Heart left ventricle (tissue), 13 donors: ENCODE data around the gene XK.

ENCODE experiments used
- CTCF ChIP-seq, 12 donors: fragments of 200-600 bp; sonication (generic) in 4 of 12; IDR thresholded peaks; one replicate each; pipeline versions ENCODE4 v1.5.0 to v1.8.0; 2018 to 2022; ENCODE audit warnings: antibody characterized with exemption in 12 of 12, mild to moderate bottlenecking in 5 of 12
- POLR2A ChIP-seq, 2 donors: fragments of 450-650 bp; IDR thresholded peaks; one replicate each; pipeline ENCODE4 v1.6.1; 2017; ENCODE audit warnings: antibody characterized with exemption in 2 of 2, mild to moderate bottlenecking in 2 of 2, moderate library complexity in 2 of 2
- donor health status: ischemic (EF 13 %, LVEDD 7.1; RV severe dilation, severe dysfunction).
- donor health status: DM: no; HTN: yes; CAD: no.
- donor health status: DM: no; HTN: no; CAD: no.
- donor health status: ischemic (EF 25% LVEDD 6.9; RV normal size, moderate dysfunction).
- donor health status: ischemic (EF 25% LVEDD 5.7; RV mildly dilated, moderate dysfunction).
- donor health status: ischemic (EF 35%, LVEDD 5.7; RV mildly dilated, moderate dysfunction).
- donor health status: nonischemic (EF 11% LVEDD 7.7; RV severe dilation, severe dysfunction).
- donor health status: DM: yes; HTN: yes; CAD: no.
- donor health status: PGD.
- donor health status: ischemic (EF 29% LVEDD 5.4; RV normal size, mild dysfunction).
- donor health status: nonischemic (EF 23%, LVEDD 6.1; RV moderate dilation, normal function).

GRCh38 chrX:37644381-37645305 is 40.9 kb upstream of the XK start:
- no peak for TF ChIP-seq POLR2A (IDR thresholded peaks at IDR 0.05)
- TF ChIP-seq CTCF (IDR thresholded peaks at IDR 0.05) = no peak
